Lower leg skin (tissue), 3 donors: ENCODE data around the gene NFU1.

Source experiments
- POLR2A ChIP-seq, 2 donors: fragments of 450-650 bp; IDR thresholded peaks; one replicate each; pipeline ENCODE4 v1.6.1; 2016 to 2017; ENCODE audit warnings: antibody characterized with exemption in 2 of 2, mild to moderate bottlenecking in 1 of 2, moderate library complexity in 1 of 2
- TF ChIP-seq, protein P1 (sequence below), 3 donors: fragments of 450-650 bp; IDR thresholded peaks; one replicate each; pipeline ENCODE4 v1.5.1; 2016; ENCODE audit warnings: antibody characterized with exemption in 3 of 3, mild to moderate bottlenecking in 3 of 3, moderate library complexity in 2 of 3

- TF ChIP-seq, protein P1, sequence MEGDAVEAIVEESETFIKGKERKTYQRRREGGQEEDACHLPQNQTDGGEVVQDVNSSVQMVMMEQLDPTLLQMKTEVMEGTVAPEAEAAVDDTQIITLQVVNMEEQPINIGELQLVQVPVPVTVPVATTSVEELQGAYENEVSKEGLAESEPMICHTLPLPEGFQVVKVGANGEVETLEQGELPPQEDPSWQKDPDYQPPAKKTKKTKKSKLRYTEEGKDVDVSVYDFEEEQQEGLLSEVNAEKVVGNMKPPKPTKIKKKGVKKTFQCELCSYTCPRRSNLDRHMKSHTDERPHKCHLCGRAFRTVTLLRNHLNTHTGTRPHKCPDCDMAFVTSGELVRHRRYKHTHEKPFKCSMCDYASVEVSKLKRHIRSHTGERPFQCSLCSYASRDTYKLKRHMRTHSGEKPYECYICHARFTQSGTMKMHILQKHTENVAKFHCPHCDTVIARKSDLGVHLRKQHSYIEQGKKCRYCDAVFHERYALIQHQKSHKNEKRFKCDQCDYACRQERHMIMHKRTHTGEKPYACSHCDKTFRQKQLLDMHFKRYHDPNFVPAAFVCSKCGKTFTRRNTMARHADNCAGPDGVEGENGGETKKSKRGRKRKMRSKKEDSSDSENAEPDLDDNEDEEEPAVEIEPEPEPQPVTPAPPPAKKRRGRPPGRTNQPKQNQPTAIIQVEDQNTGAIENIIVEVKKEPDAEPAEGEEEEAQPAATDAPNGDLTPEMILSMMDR (IDR thresholded peaks at IDR 0.05), result no peak
- no peak for TF ChIP-seq POLR2A (IDR thresholded peaks at IDR 0.05)
These were observed 26.1 kb downstream of the NFU1 start for GRCh38 chr2:69411120-69411519.
